ENCODE data around the gene CLDND1.

CLDND1 gene

DNA sequence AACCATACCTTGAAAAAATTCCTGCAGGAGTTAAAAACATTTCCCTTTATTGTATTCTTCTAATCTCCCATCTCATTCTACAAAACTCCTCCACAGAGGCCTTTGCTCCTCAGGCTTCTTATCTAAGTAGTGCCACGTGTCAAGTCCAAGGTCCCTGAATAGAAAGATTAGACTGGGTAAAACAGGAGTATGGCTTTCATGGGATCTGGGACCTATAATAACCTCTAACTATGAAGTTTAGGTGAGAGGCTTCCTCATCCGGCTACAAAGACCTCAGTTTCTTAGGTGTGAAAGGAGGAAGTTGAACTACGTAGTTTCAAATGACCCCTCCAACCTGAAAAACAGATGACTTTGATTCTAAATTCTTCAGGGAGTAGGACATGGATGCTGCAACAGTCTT lies 29.1 kb upstream of the CLDND1 start:
- DNase-seq (ENCODE audit: low read depth): no peak

- no peak for DNase-seq (ENCODE audit: low read depth)
Measured at GRCh38 chr3:98551236-98551635, 28.5 kb upstream of the CLDND1 start.

DNA sequence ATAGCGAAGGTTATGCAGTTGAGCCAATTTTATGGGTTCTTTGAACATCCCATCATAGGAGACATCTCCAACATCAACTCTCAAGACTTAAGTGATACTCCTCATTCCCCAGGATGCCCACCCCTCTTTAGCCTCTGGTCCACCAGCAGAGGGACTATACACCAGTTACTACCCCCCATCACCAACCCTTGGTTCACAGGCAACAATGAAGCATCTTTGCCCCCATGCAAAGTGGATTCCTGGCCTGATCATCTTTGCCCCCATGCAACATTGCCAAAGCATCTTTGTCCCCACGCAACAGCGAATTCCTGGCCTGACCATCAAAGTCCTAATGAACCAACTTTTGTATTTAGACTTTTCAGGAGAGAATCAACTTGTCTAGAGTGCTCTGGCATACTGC lies 28.1 kb upstream of the CLDND1 start:
- DNase-seq (ENCODE audit: low read depth): no peak

DNA sequence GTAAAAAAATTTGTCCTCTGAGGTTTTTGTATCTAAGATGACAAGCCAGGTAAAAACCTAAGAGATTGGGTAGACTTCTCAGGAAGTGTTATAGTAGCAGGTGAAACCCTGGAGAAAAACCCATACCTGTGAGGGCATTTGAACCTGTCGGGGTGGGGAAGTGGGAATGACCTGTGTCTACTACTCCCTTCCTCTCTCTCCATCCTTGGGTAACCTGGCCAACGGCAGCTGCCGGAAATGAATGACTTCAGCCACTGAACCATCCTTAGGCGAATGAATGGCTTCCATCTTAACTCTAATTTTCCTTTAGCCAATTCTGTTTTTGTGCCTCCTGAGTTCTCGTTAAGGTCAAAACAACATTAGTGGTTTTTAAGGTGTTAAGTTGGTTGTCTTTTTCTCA lies 25.8 kb upstream of the CLDND1 start:
- no peak for DNase-seq (ENCODE audit: low read depth)

GRCh38 chr3:98545940-98546339 lies 23.2 kb upstream of the CLDND1 start:
- no peak for DNase-seq (ENCODE audit: low read depth)

- DNase-seq (ENCODE audit: low read depth): no peak
Measured at GRCh38 chr3:98542623-98543022, 19.9 kb upstream of the CLDND1 start.

- no peak for DNase-seq (ENCODE audit: low read depth)
Measured at GRCh38 chr3:98541695-98542094, 19.0 kb upstream of the CLDND1 start.

- DNase-seq (ENCODE audit: low read depth): no peak
Measured at GRCh38 chr3:98540346-98540745, 17.6 kb upstream of the CLDND1 start.

- no peak for DNase-seq (ENCODE audit: low read depth)
Measured at GRCh38 chr3:98536456-98537017, 13.8 kb upstream of the CLDND1 start.

DNA sequence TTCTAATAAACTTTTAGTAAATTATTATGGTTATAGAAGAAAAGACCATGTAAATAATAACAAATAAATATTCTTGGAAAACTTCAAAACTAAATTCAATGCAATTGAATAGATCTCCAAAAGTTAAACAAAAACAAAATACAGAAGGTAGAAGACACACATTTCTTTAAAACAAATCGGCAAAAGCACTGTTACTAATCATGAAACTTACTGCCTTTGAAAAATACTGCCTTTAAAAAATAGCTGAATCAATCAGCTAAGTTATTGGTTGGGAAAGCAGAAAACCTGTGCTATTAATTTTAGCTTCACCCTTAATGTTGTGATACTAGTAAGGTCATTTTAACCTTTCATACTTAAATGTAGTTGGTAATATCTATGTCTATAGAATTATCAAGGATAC lies 12.0 kb upstream of the CLDND1 start:
- DNase-seq (ENCODE audit: low read depth): no peak

GRCh38 chr3:98534168-98534567 lies 11.5 kb upstream of the CLDND1 start:
- DNase-seq (ENCODE audit: low read depth): no peak

DNA sequence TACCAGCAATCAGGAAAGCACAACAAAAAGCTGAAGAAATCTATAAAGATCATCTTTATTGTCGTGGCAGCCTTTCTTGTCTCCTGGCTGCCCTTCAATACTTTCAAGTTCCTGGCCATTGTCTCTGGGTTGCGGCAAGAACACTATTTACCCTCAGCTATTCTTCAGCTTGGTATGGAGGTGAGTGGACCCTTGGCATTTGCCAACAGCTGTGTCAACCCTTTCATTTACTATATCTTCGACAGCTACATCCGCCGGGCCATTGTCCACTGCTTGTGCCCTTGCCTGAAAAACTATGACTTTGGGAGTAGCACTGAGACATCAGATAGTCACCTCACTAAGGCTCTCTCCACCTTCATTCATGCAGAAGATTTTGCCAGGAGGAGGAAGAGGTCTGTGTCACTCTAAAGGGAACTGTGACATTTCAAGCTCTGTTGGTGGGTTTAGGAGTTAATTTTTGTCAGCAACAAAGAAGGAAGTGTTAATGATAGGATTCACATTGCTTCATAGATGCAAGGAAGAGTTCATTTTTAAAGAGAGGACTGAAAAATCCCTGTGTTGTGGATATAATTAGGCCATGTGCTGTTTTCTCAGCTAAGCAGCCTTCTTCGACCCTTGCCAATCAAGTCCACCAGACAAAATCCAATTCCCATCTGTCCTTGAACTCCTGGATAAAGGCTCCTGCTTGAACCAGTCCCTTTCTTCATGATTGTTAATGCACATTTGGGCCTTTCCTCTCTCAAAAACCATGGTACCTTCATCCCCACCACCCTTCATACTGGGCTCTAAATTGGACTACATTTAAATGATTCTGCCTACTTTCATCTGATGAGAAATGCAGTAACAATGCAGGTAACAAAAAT lies 10.2 kb upstream of the CLDND1 start:
- DNase-seq (ENCODE audit: low read depth): no peak

GRCh38 chr3:98532275-98532637 lies 9.6 kb upstream of the CLDND1 start:
- DNase-seq (ENCODE audit: low read depth): no peak

DNA sequence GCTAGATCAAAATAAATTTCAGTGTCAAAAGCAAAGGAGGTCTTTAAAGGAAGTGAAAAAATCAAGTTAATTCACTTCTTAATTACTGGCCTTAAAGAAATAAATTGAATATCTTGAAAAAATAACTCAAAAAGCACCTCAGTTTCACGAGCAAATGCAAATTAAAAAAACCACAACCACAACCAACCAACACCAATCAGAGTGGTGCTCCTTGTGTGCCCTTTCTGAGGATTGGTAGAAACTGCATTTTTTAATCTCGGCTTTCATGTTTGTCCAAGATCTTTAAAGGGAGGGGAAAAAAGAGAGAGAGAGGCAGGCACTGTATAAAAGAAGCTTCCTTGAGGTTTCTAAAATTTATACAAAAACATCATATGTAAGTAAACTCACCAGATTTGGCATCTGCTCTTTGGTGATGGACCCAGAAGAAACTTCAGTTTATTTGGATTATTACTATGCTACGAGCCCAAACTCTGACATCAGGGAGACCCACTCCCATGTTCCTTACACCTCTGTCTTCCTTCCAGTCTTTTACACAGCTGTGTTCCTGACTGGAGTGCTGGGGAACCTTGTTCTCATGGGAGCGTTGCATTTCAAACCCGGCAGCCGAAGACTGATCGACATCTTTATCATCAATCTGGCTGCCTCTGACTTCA lies 9.0 kb upstream of the CLDND1 start, which contains the start of gene GPR15:
TSS of gene GPR15 (plus strand) at position 357 of the 653 bp plus-strand sequence. CDS start at position 413, 56 bp downstream.
- DNase-seq (ENCODE audit: low read depth): no peak

DNA sequence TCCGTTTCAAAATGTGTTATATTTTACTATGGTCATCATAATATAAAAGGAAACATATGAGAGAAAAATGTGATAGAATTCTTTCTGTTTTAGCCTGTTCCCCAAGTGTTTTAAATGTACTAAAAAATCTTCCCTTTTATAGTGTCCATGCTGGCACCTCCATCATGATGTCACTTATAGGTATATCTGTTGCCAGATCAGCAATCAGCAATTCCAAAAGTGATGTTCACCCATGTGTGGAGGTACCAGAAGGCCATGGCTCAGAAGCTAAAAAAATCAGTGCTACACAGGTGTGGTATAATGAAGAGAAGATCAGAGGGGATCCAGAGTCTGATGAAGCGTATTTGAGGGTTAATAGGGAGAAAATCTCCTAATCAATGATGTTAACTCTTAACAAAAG lies 8.0 kb upstream of the CLDND1 start:
- DNase-seq (ENCODE audit: low read depth): no peak

DNA sequence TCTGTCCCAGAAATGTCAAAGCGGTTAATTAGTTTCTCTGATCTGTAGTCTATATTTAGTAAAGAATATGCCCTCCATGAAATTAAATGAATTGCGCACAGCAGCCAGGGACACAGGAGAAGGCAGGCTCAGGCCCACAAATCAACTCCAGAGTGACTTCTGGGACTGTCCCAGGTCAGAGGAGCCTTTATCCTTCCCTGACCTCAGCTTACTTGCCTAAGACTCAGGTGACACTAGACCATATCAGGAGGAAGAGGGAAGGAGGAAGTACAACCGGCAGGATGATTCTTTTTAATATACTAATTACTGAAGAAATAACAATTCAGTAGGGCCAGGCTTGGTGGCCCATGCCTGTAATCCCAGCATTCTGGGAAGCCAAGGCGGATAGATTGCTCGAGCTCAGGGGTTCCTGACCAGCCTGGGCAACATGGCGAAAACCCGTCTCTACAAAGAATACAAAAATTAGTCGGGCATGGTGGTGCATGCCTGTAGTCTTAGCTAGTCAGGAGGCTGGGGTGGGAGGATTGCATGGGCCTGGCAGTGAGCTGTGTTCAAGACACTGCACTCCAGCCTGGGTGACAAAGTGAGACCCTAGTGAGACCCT lies 7.3 kb upstream of the CLDND1 start:
- no peak for DNase-seq (ENCODE audit: low read depth)

DNA sequence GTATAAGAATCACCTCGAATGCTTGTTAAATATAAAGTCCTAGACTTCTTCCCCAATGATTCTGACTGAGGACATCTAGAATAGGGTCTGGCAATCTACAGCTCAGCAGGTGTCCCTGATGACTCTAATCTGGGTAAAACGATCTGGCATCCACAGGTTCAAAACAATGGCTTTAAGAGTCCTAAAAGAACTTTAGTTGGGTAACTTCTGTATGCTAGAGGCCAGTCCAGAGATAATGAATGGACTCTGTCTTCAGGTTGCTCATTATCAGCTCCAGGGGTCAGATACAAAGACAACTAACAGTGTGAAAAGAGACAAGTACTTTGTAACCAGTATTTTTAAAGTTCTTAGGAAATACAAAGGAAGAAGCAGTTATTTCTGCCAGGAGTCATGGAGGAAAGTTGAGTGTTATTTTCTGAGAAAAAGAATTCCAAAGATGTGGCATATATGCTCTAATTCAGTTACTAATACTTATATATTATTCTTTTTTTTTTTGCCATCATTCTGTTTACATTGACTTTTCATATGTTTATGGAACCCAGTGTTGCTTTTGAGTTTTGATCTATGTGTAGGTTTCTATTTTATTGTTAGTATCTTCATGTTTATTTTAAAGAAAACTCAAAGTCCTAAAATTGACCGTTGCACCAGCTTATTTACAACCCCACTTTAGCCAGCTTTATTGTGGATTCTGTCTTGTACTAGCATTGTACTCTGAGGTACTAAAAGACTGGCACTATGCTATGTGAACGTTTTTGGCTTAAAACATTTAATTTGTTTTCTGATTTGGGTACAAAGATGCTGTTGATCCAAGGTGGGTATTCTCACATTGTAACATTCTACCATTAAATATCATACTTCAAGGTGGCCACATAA lies 6.0 kb upstream of the CLDND1 start:
- no peak for DNase-seq (ENCODE audit: low read depth)

DNA sequence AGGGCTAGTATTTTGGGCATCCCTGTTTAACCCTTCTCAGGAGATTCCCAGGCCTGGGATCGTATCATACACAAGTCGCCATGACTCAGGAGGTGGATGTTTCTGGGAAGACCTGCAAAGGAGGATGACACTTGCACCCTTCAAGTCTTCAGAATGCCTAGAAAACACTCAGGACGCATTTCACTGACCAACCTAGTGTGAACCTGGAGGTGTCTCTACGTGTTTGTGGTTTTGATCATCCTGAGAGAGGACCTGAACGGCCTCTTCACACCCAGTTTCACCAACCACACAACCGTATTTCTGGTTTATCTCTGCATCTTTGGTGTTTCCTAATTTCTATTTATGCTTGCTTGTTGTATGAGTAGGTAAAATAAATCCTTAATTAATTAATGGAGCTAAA lies 2.8 kb upstream of the CLDND1 start:
- no peak for DNase-seq (ENCODE audit: low read depth)

DNA sequence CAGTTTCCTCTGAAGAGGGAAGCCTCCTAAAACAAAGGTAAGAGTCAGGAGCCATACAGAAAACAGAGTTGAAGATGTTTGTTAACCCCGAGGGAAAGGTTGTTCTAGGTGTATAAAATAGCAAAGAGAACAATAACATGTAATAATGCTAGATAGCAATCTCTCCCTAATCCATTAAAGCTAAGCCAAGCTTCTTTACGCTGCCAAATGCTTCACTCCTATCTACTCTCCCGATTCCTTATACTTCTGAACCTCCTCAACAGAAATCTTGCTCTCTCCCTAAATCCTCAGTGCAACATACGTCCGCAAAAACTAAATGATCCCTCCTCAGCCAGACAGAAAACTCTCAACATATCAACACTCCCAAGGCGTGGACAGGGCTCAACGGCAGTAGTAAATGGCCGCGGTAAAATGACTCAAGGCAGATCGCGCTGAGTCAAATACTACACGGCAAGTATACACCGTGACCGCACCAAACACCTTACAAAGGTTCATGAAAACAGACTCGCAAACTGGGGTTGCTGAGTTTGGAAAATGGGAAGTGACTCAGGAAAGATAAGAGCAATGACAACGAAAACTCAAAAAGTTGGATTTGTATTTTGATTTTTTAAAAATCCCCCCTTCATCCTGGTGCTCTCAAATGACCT lies 682 bp downstream of the CLDND1 start:
- DNase-seq (ENCODE audit: low read depth): peak; percentile 50

GRCh38 chr3:98519351-98519750 lies 3.4 kb downstream of the CLDND1 start:
- DNase-seq (ENCODE audit: low read depth): no peak

DNA sequence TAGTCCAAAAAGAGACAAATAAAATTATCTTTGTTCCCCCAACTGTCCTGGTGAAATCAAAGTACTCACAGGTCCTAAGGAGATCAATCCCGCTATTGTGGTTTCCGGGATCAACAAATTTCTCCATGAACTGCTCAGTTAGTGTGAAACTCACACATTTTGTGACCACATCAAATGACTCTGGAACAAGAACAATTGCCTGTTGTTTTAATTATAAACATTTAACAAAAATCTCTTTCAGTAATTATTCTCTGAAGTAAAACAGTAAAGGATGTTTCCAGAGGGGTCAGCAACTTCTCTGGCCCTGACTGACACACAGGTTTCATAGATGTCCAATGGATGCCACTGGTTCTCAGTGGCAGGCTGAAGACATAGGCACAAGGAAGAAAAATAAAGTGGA lies 3.9 kb downstream of the CLDND1 start:
- DNase-seq (ENCODE audit: low read depth): no peak
